IPS-11a (cell line): ENCODE measurements around the gene RHBDD1.
A peak's percentile ranks its signal among the peaks of the same experiment; 100 is the strongest.
"Not testable (repeated sequence)": the region's sequence is repeated elsewhere in the genome, so short reads cannot be mapped to it uniquely, and the experiment has no call there.

Source experiments
- H3K4me3 ChIP-seq: one replicate; pipeline ENCODE4 v1.5.1; 2013; ENCODE audit warnings: low read depth, low read length, control low read depth

RHBDD1 gene

GRCh38 chr2:226799211-226799975 is 36.5 kb upstream of the RHBDD1 start, which contains the start of gene IRS1:
Gene IRS1 (minus strand): TSS chr2:226799820. CDS start chr2:226798738, 1,082 bp downstream.
- peak within 1 kb of the TSS; percentile 49 for H3K4me3 ChIP-seq

DNA sequence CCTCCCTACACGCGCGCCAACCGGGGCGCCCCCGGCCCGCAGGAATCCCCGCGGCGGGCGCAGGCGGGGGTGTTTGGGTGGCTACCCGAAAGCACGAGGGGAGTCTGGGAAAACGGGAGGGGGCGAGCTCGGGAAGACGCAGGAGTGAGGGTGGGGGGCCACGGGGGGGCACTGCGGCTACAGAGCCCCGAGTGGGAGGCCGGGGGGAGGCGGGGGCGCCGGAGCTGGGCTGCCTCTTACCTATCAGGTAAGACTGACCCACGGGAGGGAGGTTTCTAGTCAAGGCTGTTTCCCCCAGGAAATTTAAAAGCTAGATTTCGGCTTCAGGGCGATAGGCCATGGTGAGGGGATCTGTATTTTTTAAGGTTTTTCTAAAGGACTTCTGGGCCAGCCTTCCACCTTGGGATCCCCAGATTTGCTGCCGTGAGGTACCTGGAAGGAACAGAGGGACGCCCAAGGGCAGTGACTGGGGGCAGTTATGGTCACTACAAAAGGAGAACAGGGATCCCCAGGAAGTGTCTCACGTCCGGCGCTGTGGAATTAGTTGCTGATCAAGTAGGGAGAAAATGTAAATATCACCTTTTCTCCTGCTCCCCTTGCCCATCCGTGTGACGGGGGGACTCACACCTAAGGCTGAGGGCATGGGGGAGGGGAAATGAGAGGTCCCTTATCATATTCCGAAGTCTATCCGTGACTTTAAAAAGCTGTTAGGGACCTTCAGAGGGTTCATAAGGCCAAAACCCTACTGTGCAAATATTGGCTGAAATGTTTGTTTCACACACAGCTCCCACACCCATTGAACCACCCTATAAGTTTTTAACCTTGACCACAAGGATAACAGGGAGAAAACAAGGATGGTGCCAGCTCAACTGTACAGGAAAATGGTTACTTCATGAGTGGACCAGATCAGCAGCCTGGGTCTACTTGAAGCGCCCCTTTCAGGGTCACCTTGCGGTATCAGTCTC is 35.6 kb upstream of the RHBDD1 start:
- peak overlapping the region; percentile 49 for H3K4me3 ChIP-seq

DNA sequence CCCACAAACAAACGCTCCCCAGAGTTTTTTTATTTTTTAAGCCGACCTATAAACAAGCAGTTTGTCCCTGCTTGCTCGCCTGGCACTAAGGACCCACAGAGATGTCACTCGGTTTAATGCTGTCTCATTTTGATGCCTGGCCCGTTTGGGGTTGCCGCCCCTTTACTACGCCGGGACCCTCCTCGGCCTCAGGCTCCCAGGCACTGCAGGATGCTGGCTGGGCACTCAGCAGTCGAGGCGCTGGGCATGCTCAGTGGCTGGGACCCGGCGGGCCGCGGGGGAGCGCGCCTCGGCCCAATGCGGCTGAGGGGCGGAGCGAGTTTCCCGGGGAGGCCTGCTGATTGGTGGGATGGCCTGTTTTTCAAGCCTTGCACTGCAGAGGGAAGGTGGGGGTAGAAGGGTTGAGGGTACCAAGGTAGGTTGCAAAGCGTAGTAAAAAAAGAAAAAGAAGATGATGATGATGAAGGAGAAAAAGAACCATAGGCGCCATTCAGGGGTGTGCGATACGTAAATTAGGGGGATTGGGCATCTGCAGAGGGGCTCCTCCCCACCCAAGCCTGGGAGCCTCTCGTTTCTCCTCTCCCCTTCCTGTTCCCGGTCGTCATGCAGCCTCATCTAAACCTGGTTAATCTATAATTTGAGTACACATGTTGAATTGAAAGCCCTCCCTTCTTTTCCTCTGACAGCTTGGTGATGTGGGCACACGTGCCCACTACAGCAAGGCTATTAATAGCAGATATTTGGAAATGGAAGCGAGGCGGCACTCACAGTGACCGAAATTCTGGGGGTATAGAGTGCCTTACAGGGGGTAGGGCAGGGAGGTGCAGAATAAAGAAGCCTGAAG is 34.7 kb upstream of the RHBDD1 start:
- H3K4me3 ChIP-seq = peak overlapping the region; percentile 49

- H3K4me3 ChIP-seq = no peak overlapping the region
These were observed 33.3 kb upstream of the RHBDD1 start for GRCh38 chr2:226802573-226802972.

- H3K4me3 ChIP-seq = no peak overlapping the region
These were observed 32.4 kb upstream of the RHBDD1 start for GRCh38 chr2:226803410-226803809.

DNA sequence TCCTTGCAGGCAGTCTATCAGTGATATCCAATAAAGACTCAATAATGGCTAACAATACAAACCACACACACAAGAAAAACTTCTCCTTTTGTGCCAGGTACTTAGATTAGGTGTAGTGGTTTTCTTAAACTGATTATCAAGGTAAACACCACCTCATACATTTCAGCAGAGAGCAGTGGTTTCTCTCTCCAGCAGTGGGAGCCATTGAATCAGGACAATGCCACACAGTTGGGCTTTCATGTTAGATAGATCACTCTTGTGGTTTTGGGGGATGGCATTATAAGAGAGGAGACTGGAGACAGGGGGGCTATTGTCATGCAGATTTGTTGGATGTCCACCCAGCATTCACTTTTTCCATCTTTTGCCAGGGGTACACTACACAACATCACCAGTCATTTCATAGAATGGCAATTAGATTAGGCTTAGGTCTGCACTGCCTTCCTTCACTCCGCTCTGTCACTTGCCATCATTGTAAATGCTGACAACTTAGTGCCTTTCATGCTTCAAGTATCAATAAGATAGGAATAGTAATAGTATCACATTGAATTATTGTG is 22.6 kb upstream of the RHBDD1 start:
- H3K4me3 ChIP-seq = no peak overlapping the region

DNA sequence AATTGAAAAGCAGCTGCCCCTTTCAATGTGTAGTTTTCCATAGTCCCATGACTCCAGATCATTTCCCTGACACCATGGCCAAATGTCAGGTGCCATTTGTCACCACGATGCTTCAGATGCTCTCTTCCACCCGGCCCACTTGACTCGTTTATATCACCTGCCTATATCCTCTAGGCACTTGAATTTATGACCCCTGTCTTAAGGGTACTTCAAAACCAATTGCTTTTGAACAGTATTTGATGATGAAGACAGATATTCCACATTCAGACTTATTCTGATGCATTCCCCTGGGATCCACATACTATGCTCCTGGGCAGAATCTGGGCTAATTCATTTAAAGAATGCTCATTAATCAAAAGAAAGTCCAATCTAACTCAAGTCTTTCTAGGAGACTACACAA is 16.9 kb upstream of the RHBDD1 start:
- no peak overlapping the region for H3K4me3 ChIP-seq

GRCh38 chr2:226825056-226825455 is 10.8 kb upstream of the RHBDD1 start:
- H3K4me3 ChIP-seq = no peak overlapping the region

DNA sequence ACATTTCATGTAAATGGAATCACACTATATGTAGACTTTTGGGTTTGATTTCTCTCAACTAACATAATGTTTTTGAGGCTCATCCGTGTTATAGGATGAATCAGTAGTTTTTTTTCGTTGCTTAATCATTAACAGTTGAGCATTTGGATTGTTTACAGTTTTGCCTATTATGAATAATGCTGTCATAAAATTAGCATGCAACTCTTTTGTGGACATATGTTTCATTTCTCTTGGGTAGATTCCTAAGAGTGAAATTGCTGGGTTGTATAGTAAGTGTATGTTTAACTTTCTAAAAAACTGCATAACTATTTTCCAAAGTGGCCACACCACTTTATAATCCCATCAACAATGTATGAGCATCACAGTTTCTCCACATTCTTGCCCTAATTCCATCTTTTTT is 7.7 kb upstream of the RHBDD1 start:
- H3K4me3 ChIP-seq = no peak overlapping the region

DNA sequence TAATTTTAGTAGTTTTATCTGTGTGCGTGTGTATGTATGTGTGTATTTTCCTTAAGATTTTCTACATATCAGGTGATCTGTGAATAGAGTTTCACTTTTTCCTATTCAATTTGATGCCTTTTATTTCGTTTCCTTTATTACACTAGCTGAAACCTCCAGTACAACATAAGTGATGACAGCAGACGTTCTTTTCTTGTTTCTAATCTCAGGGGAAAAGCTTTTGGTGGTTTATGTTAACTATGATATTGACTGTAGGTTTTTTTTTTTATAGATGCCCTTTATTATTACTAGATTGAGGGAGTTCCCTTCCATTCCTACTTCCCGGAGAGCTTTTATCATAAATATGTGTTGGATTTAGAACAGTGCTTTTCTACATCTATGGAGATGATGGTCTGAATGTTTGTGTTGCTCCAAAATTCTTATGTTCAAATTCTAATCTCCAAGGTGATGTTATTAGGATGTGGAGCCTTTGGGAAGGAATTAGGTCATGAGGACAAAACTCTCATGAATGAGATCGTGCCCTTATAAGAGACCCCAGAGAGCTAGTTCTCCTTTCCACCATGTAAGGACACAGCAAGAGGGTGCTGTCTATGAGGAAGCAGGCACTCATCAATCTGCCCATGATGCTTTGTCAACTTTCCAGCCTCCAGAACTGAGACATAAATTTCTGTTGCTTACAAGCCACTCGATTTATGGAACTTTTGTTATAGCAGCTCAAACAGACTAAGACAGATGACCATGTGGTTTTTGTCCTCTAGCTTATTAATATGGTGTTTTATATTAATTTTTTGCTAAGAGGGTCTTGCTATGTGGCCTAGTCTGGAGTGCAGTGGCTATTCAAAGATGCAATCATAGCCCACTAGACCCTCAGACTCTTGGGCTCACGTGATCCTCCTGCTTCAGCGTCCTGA is 5.9 kb upstream of the RHBDD1 start:
- no peak overlapping the region for H3K4me3 ChIP-seq

DNA sequence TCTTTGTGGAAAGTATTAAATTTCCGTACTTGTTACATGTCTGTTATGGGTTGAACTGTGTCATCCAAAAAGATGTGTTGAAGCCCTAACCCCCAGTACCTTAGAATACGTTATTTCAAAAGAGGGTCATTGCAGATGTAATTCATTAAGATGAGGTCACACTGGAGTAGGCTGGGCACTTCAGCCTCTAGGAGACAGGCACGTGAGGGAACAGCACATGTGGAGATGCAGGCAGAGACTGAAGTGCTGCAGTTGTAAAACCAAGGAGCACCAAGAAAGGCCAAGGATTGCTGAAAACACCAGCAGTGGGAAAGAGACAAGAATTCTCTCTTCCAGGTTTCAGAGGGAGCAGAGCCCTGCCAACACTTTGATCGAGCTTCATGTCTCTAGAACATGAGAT is 4.6 kb upstream of the RHBDD1 start:
- no peak overlapping the region for H3K4me3 ChIP-seq

DNA sequence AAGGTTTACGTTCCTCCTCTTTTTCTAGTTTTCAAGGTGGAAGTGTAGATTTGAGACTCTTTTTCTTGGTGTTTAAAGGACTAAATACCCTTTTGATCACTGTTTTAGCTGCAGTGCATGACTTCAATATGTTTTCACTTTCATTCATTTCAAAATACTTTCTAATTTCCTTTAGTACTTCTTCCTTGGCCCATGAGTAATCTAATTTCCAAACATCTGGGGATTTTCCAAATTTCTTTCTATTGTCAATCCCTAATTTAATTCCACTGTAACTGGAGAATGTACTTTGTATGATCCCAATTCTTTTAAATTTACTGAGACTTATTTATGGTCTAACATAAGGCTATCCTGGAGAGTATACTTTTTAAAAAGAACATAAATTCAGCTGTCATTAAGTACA is 3.8 kb upstream of the RHBDD1 start:
- H3K4me3 ChIP-seq = no peak overlapping the region

DNA sequence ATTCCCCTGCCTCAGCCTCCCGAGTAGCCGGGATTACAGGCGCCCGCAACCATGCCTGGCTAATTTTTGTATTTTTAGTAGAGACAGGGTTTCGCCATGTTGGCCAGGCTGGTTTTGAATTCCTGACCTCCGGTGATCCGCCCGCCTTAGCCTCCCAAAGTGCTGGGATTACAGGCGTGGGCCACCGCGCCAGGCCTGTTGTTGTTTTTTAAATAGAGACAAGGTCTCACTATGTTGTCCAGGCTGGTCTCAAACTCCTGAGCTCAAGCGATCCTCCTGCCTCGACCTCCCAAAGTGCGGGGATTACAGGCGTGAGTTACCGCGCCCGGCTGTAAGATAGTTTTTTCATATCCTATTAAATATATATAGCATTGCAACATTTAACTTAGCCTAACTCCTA is 974 bp upstream of the RHBDD1 start:
- H3K4me3 ChIP-seq = not testable (repeated sequence)

DNA sequence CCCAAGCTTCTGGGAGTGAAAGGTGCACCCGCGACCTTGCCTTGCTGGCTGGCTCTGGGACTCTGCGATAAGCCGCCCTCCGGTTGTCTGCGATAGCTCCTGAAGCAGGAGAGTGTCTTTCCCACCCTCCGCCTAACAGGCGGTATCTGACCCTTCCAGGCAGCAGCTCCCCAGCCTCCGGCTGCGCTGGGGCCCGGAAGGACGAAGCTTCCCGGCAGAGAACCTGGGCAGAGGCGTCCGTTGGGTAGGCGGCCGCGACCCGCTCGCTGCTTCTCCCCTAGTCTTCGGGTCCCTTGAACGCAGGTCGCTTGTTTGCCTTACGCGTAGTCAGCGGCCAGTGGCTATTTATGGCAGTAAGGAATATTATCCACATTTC is 446 bp upstream of the RHBDD1 start:
- peak overlapping the region; percentile 35 for H3K4me3 ChIP-seq

GRCh38 chr2:226836548-226836885 is 663 bp downstream of the RHBDD1 start:
- H3K4me3 ChIP-seq = peak overlapping the region; percentile 63

DNA sequence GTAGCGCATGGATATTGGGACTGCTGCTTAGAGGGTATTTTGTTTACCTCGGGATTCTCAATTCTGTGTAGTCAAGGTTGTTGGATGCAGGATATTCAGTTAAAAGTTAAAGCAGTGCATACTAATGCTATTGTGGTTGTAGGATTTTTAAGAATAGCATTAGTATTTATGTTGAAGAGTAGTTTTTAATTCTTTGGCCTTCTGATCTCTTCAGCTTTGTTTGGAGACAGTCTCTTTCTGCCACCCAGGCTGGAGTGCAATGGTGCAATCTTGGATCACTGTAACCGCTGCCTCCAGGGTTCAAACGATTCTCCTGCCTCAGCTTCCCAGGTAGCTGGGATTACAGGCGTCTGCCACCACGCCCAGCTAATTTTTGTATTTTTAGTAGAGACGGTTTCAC is 1.5 kb downstream of the RHBDD1 start:
- no peak overlapping the region for H3K4me3 ChIP-seq

DNA sequence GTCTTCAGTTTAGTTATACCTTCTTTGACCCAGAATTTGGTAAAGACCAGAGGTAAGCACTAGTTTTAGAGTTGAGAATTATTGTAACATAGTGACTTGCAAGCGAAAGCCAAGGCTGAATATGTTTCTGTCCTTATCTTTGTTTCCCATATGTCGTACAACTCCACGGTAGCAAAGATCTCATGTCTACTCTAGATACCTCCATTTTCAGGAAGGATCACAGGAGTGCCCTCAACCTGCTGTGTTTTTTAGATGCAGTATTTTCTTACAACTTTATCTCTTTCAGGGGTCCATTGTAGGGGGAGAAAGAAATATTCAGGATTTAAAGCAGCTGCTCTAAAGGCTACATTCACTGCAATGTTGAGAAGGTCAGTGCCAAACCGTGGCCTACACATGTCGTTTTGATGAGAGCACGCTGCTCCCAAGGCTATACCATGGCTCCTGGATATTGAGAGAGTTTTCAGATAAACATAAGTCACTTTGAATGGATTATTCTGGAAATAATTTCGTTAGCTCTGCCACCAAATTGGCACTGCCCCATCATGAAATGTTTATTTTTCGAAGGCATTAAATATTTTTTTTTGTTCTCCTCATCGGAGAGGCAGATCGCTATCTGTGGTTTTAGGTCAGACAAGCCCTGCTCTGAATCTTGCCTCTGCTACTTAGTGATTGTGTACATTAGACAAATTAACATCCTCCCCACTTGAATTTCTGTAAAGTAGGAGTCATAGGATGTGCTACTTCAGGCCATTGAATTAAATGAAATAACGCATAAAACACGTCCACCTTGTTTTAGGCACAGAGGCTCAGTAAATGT is 2.1 kb downstream of the RHBDD1 start:
- no peak overlapping the region for H3K4me3 ChIP-seq

DNA sequence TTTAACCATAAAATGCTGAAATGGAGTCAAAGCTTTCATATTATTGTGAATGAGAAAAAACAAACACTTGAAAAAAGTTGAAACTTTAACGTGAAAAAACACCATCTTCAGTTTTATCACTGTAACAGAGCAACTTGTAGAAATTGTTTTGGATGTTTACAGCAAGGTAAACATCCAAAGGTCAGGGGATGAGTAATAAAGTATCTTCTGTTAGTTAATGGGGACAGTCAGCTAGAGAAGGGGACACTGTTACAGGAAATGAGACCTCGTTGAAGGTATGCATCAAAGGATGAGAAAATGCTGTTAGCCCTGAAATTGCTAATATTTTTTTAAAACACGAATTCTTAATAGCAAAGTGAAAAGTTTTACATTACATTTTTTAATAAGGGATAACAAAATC is 2.9 kb downstream of the RHBDD1 start:
- H3K4me3 ChIP-seq = no peak overlapping the region

- no peak overlapping the region for H3K4me3 ChIP-seq
These were observed 3.3 kb downstream of the RHBDD1 start for GRCh38 chr2:226839161-226839560.
